Measurements from ENCODE around the gene PPM1J.

PPM1J gene

DNA sequence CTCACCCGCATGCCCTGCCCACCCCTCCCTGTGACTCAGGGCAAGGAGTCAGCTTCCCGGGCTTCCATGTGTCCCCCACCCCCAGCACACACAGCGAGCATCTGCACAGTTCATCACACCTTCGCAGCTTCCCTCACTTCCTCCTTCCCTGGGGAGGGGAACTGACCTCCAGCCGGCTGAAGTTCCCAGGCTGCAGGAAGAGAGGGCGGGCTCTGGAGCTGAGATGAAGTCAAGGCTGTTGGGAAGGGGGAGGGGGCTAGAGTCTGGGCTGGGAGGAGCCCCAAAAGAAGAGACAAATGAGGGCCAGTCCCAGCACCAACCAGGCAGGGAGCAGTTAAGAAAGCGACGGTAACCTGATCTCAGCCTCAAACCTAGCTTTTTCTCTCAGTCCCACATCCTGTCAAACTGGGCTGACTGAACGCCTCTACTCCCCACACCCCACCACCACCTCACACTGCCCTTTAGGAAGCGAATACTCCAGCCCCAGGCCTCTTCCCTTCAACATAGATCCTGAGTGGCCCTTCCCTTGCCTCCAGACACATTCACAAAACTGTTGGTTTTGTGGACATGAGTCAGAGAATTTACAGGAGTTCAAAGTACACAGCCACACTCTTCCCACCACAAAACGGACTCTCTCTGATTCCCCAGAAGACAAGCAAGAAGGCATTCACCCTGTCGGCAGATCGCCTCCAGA, 10.1 kb downstream of the PPM1J start:
- DNase-seq: peak; percentile 98

GRCh38 chr1:112704391-112704933, 10.7 kb downstream of the PPM1J start:
- DNase-seq: no peak

DNA sequence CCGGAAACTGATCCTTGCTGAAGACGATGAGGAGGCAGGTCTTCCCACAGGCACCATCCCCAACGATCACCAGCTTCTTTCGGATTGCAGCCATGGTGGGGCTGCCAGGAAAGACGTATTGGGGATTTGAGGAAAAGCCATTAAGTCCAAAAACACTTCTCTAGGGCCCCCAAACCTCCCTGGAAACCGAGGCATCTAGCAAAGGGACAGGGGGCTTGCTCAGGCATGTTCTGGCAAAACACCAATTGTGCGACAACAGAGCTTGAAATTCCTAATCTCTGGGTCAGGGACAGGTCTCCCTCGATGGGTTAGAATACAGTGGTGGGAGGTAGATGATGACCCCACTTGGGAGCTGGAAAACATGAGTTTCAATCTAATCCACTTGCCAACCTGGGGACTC, 11.4 kb downstream of the PPM1J start:
- DNase-seq: no peak

DNA sequence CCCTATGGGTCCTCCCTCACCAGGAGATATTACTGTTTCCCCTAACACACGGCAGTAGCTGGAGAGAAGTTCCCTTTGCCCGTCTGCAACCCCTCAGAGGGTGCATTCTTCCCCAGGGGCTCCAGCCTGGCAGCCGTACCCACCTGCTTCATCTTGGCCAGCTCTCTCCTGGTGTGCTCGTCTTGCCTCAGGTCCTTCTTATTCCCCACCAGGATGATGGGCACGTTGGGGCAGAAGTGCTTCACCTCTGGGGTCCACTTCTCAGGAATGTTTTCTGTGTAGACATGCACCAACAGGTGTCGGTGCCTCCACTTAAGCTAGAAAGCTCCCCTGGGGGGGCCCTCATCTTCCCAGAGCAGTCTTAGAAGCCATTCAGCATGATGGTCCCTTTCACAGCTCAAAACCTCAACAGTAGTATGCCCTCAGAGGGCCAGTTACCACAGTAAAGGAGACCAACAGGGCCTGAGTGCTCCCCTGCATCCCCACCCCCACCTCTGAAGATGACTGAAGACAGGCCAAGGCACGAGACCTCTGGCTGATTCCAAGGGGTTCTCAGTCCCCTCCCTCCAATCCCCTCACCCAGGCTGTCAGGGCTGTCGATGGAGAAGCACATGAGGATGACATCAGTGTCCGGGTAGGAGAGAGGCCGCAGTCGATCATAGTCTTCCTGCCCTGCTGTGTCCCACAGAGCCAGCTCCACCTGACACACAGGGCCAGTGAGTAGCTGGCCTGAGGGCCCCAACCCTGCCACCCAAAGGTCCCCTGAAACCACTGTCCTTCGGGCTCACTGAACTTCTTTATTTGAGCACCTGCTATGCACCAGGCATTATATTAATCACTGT, 12.5 kb downstream of the PPM1J start:
- DNase-seq: no peak

GRCh38 chr1:112702067-112702395, 13.1 kb downstream of the PPM1J start:
- no peak for DNase-seq

- DNase-seq: no peak
Observed at GRCh38 chr1:112701227-112702066, 13.7 kb downstream of the PPM1J start.

GRCh38 chr1:112700290-112701226, 14.6 kb downstream of the PPM1J start:
- peak; percentile 97 for DNase-seq

GRCh38 chr1:112699425-112700144, 15.5 kb downstream of the PPM1J start:
- DNase-seq: no peak

DNA sequence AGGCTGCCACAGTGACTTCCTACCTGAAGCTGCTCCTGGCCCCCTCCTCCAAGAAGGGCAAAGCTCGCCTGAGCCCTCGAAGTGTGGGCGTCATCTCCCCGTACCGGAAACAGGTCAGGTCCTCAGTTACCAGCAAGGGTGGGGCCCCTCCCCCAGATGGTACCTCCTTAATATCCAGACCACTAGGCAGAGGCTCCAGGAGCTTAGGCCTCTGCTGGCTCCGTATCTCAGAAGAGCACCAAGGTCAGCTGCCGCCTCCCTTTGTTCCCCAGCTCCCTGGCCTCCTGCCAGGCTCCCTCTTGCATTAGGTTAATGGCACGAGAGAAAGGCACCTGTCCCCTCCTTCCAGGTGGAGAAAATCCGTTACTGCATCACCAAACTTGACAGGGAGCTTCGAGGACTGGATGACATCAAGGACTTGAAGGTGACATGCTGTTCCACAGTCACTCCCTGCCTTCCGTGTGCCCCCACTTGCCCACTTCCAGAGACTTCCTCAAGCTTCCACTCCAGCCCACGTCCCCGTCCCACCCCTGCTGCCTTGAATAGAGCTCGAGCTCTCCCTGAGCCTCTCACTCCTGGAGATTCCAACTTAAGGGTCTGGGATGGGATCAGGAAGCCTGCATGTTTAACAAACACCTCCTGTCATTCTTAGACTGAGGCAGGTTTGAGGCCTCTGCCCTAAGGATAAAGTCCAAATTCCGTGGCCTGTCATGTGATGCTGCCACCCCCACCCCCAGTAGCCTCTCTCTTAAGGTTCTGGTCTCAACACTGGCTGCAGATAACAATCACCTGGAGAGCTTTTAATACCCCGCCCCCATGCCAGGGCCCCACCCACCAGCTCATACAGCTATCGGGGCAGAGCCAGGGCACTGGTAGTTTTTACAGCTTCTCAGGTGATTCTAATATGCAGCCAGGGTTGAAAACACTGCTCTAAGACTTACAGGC, 16.5 kb downstream of the PPM1J start:
- no peak for DNase-seq

- no peak for DNase-seq
Observed at GRCh38 chr1:112697781-112698201, 17.3 kb downstream of the PPM1J start.

- DNase-seq: no peak
Observed at GRCh38 chr1:112696578-112697314, 18.4 kb downstream of the PPM1J start.

DNA sequence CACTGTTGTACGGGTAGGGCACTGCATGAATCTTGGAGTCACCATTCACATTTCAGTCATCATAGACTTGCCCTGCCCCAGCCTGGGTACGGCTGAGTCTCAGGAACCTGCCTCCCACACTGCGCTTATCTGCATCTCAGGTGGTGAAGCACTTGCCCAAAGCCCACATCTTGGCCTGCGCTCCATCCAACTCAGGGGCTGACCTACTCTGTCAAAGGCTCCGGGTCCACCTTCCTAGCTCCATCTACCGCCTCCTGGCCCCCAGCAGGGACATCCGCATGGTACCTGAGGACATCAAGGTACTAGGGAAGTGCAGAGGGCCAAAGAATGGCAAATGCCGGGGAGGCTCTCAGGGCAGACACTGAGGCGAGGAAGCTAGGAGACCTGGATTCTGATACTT, 19.9 kb downstream of the PPM1J start:
- no peak for DNase-seq

GRCh38 chr1:112694363-112694929, 20.7 kb downstream of the PPM1J start:
- no peak for DNase-seq

DNA sequence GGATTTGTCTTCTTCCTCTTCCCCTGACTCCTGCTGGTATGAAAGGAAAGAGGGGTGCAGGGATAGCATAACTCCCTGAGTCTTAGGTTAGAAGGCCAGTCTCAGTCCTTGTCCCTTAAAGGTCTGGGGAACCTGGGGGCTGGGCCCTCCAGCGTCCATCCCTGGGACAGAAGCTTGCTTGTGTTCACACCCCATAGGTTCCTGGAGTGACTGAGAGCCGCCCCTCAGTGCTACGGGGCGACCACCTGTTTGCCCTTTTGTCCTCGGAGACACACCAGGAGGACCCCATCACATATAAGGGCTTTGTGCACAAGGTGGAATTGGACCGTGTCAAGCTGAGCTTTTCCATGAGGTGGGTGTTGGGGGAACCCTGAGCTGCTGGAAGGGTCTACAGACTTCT, 21.3 kb downstream of the PPM1J start:
- no peak for DNase-seq

DNA sequence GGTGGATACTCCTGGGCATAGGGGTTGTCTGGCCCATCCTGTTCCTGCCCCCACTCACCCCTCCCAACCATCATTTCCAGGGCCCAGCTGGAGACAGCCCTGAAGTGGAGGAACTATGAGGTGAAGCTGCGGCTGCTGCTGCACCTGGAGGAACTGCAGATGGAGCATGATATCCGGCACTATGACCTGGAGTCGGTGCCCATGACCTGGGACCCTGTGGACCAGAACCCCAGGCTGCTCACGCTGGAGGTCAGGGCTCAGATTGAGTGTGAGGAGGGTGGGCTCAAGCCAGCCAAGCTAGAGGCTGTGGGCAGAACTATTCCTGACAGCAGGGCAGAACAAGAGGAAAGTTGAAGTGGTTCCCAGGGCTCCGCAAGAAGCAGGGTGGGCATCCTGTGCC, 22.5 kb downstream of the PPM1J start:
- DNase-seq: no peak

- no peak for DNase-seq
Observed at GRCh38 chr1:112689842-112690237, 25.3 kb downstream of the PPM1J start.

- DNase-seq: no peak
Observed at GRCh38 chr1:112689196-112689841, 25.8 kb downstream of the PPM1J start.

GRCh38 chr1:112688781-112689193, 26.3 kb downstream of the PPM1J start:
- DNase-seq: no peak
